Measurements from ENCODE around the gene B4GALNT4.

The B4GALNT4 gene

DNA sequence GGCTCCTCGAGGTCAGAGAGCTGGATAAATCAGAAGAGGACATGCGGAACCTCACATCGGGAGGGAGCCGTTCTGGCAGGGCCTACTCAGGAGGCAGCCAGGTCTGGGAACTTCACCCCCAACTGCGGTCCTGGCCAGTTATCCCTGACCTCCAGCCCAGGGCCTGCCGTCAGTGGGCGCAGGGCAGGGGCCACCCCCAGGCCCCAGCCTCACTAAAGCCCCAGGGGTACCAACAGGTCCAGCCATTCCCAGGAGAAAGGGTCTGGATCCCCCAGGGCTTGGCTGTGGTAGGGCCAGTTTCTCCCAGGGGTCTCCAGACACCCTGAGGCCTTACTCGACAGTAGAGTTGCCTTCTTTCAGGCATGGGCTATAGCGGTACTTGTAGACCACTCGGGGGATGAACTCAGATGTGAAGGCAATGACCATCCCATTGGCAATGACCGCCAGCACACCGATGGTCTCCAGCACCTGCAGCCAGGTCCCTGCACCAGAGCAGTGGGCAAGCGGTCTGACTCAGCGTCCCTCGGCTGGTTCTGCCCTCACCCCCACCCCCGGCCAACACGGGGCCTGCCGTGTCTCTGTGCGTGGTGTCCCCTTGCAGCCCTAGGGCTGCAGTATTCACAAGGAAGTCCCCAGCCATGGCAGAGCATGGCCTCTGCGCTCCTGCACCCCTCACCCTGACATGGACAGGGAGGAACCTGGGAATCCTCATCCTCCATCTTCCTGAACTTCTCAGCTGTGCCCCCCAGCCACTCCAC lies 50.1 kb downstream of the B4GALNT4 start:
- Histone ChIP-seq H2AFZ (ENCODE audit: low read depth) (no peak overlapping the region), H3K27ac (no peak overlapping the region), H3K4me2 (no peak overlapping the region), H3K4me1 (ENCODE audit: low read depth, poor library complexity, severe bottlenecking) (no peaks in the 10 kb centered on the region), H3K4me3 (IDR thresholded peaks at IDR 0.05; ENCODE audit: insufficient read depth, low read depth, low read length) (no peak overlapping the region), H3K79me2 (ENCODE audit: insufficient read depth, low read depth) (no peaks in the 10 kb centered on the region), H3K36me3 (ENCODE audit: insufficient read depth) (no peaks in the 10 kb centered on the region), H3K27me3 (ENCODE audit: insufficient read depth, low read depth) (peaks cover 47% of the 10 kb centered on the region), H4K20me1 (ENCODE audit: insufficient read depth) (no peaks in the 10 kb centered on the region), H3K9ac (no peak overlapping the region)
- TF ChIP-seq, protein P1, sequence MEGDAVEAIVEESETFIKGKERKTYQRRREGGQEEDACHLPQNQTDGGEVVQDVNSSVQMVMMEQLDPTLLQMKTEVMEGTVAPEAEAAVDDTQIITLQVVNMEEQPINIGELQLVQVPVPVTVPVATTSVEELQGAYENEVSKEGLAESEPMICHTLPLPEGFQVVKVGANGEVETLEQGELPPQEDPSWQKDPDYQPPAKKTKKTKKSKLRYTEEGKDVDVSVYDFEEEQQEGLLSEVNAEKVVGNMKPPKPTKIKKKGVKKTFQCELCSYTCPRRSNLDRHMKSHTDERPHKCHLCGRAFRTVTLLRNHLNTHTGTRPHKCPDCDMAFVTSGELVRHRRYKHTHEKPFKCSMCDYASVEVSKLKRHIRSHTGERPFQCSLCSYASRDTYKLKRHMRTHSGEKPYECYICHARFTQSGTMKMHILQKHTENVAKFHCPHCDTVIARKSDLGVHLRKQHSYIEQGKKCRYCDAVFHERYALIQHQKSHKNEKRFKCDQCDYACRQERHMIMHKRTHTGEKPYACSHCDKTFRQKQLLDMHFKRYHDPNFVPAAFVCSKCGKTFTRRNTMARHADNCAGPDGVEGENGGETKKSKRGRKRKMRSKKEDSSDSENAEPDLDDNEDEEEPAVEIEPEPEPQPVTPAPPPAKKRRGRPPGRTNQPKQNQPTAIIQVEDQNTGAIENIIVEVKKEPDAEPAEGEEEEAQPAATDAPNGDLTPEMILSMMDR (conservative IDR thresholded peaks at IDR 0.05; ENCODE audit: low read depth, low read length) = no peak

DNA sequence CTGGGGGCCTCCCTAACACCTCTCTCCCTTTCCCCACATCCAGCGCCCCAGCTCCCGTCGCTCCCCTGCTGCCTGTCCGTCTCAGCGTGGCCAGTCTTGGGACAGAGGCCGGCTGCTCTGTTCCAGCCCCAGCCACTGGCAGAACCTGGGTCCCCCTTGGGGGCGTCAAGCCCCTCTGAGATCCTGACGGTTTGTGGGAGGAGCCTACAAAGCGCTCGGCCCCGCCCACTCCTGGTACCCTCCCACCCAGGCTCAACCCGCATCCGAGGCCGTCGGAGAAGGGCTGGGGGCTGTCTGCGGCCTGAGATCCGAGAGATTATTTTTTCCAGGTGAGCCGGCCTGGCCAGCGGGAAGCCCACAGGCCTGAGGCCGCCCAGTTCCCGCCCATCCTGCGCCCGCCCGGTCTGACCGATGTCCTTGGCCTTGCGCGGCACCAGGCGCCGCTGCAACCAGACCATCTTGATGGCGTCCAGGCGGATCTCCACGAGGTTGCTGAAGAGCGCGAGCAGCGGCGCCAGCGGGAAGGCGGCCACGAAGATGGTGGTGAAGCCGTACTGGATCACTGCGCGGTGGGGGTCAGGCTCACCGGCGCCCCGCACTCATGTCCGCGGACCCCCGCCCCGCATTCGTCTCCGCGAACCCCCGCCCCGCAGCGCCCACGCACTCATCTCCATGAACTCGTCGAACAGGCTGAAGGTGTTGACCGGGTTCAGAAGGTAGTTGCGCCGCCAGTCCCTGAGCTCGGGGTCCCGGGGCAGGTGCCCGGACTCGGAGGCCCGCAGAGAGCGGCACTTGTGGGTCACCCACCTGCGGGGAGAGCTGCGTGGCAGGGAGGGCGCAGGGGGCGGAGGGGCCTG lies 51.0 kb downstream of the B4GALNT4 start:
- Histone ChIP-seq H2AFZ (ENCODE audit: low read depth) (no peak overlapping the region), H4K20me1 (ENCODE audit: insufficient read depth) (no peaks in the 10 kb centered on the region), H3K79me2 (ENCODE audit: insufficient read depth, low read depth) (no peaks in the 10 kb centered on the region), H3K4me2 (no peak overlapping the region), H3K4me1 (ENCODE audit: low read depth, poor library complexity, severe bottlenecking) (no peaks in the 10 kb centered on the region), H3K27ac (no peak overlapping the region), H3K4me3 (IDR thresholded peaks at IDR 0.05; ENCODE audit: insufficient read depth, low read depth, low read length) (no peak overlapping the region), H3K9ac (no peak overlapping the region), H3K27me3 (ENCODE audit: insufficient read depth, low read depth) (peaks cover 43% of the 10 kb centered on the region), H3K36me3 (ENCODE audit: insufficient read depth) (no peaks in the 10 kb centered on the region)
- TF ChIP-seq, protein P1 (conservative IDR thresholded peaks at IDR 0.05; ENCODE audit: low read depth, low read length) = no peak

DNA sequence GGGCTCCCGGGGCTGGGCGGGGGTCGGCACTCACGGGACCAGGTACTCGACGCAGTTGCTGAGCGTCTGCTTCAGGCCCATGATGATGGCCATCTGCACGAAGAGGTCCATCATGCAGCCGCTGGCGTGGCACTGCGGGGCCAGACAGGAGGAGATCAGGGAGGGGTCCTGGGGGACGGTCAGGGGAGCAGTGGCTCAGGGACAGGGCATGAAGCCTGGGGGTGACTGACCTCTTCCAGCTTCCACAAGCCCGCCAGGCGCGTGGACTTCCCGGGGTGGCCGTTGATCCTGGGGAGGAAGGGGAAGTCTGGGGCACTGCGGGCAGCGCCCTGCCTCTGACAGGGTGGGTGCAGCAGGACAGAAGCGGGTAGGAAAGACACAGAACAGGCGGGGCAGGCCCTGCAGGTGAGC lies 51.6 kb downstream of the B4GALNT4 start:
- Histone ChIP-seq H3K27me3 (ENCODE audit: insufficient read depth, low read depth) (peaks cover 37% of the 10 kb centered on the region), H2AFZ (ENCODE audit: low read depth) (no peak overlapping the region), H3K27ac (no peak overlapping the region), H3K4me1 (ENCODE audit: low read depth, poor library complexity, severe bottlenecking) (no peaks in the 10 kb centered on the region), H3K9ac (no peak overlapping the region), H3K4me2 (no peak overlapping the region), H3K79me2 (ENCODE audit: insufficient read depth, low read depth) (no peaks in the 10 kb centered on the region), H3K4me3 (IDR thresholded peaks at IDR 0.05; ENCODE audit: insufficient read depth, low read depth, low read length) (no peak overlapping the region), H4K20me1 (ENCODE audit: insufficient read depth) (no peaks in the 10 kb centered on the region), H3K36me3 (ENCODE audit: insufficient read depth) (no peaks in the 10 kb centered on the region)
- TF ChIP-seq, protein P1 (conservative IDR thresholded peaks at IDR 0.05; ENCODE audit: low read depth, low read length) = no peak

DNA sequence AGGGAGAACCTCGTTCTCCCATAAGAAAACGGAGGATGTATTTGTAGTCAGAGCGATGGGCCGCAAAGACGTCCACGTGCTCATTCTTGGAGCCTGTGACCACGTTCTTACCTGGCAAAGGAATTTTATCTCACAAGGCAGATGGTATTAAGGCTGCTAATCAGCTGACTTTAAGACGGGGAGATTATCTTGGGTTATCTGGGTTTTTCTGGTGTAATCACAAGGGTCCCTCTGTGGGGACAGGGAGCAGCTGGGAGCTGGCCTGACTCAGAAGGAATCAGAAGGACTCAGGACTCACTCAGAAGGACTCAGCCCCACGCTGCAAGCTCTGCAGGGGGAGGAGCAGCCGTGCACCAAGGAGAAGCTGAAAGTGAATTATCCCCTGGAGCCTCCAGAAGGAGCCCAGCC lies 53.0 kb downstream of the B4GALNT4 start:
- H3K4me3 ChIP-seq (IDR thresholded peaks at IDR 0.05; ENCODE audit: insufficient read depth, low read depth, low read length) = no peak overlapping the region
- H3K27me3 ChIP-seq (ENCODE audit: insufficient read depth, low read depth) = peaks cover 25% of the 10 kb centered on the region; the same call in 1 of the 2 replicates
- no peak overlapping the region for H3K4me2 ChIP-seq
- no peak overlapping the region for H3K27ac ChIP-seq
- no peak overlapping the region for H3K9ac ChIP-seq
- H2AFZ ChIP-seq (ENCODE audit: low read depth) = no peak overlapping the region
- no peaks in the 10 kb centered on the region for H3K4me1 ChIP-seq (ENCODE audit: low read depth, poor library complexity, severe bottlenecking)
- TF ChIP-seq, protein P1 (conservative IDR thresholded peaks at IDR 0.05; ENCODE audit: low read depth, low read length) = no peak
- no peaks in the 10 kb centered on the region for H4K20me1 ChIP-seq (ENCODE audit: insufficient read depth)
- H3K36me3 ChIP-seq (ENCODE audit: insufficient read depth) = no peaks in the 10 kb centered on the region
- no peaks in the 10 kb centered on the region for H3K79me2 ChIP-seq (ENCODE audit: insufficient read depth, low read depth)
